NCI-H1048 (cell line): ENCODE measurements around the gene EZR.

Source experiments
- DNase-seq: peaks from one replicate; lab custom pipeline; 2025; lab: John Stamatoyannopoulos, UW

EZR gene

DNA sequence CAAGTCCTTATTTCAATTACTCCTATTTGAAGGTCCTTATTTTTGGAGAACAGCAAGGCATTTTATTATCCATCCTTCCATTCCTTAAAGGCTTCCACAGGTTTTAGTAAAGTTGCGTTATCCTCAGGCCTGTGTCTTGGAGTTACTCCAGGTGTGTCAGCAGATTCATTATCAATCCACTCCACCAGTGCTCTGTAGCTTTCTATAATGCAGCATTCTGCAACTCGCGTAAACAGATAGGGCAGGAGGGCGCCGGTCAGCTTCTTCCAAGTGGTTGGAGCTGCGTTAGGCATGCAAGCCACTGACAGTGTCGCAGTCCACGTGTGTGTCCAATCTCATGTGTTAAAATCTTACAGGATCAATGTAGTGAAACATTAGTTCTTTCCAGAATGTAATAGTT lies 93.5 kb downstream of the EZR start:
- DNase-seq: no peak

DNA sequence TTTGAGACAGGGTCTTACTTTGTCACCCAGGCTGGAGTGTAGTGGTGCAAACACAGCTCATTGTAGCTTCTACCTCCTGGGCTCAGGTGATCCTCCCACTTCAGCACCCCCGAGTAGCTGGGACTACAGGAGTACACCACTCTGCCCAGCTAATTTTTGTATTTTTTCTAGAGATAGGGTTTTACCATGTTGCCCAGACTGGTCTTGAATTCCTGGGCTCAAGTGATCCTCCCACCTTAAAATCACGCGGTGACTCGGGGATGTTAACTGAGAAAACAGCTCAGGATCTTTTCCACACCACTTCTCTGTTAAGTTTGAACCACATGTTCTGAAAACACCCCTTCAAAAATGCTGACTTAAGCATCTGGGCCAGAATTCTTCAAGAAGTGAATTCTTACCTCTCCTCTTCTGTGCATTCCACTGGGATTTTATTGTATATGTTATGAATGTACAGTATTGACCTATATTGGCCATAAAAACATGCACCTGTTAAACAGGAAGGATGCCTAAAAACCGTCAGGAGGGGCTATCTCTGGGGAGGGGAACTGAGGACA lies 96.9 kb downstream of the EZR start:
- no peak for DNase-seq

DNA sequence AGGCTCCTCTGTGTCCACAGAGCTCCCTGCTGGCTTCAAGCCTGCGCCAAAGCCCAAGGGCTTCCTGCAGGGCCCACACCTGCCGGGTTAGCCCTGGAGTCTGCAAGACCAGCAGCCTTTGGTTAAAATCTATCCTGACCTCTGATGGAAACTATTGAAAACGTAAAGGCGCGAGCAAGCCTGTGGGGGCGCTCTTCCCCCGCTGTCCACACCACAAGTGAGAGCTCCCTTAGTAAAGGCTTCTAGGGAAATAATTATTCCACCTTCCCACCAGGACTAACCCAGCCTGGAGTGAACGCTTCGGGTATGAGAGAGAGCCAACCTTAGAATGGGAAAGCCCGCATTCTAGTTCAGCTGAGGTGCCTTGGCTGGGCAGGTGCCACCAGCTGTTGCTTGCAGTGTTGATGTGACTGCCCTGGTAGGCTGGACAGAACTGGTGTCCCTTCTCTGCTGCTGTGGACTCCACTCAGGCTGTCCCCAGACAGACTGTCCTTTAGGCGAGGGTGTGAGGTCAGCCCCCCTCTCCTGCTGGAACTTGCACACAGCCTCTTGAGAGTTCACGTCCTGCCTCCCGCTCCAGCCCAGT lies 100.6 kb downstream of the EZR start:
- DNase-seq: no peak

DNA sequence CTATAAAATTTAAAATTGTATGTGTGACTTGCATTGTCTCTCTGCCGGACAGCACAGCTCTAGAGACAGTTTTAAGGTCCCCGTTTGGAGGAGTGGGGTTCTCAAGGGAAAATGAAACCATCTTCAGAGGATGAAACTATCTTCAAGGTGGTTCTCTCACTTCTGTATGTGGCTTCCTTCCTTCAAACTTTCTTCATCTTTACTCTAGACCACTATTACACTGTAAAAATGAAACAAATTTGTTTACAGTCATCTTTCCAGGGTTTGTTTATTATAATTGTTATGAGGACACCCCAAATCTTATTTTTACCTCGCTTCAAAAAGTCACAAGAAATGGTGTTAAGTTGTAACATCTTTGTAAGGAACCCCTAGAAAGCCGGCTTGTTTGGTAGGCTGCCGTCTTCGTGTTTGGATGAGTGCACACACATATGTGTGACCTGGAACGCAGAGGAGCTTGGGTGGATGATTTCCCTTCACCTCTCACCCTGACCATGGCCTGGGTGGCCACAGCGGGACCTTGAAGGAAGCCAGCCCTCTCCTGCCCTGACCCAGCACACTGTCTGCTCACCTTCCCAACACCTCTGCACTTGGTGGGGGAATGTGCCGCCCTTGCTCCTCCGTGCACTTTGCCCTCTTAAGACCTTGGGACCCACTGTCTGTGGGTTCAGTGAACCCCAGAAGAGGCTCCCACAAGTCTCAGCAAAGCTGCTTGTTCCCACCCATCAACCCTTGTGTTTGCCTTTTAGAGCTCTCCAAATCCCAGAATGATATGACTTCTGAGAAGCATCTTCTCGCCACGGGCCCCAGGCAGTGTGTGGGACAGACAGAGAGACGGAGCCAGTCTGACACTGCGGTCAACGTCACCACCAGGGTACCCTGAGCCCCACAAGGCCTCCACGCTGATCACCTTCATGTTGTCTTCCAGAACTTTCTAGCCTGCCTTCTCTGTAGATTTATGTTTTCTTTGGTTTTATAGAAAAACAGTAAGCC lies 101.5 kb downstream of the EZR start:
- no peak for DNase-seq
